ENCODE measurements around the gene DTX1. TPM values are rescaled to one million over a fixed set of nuclear protein-coding genes. Genes with fewer than 3 reads are reported as not detected.
A peak's percentile ranks its signal among the peaks of the same experiment; 100 is the strongest.

Gene DTX1
- 0.16 TPM in 1 of 2 replicates, not detected in the other for total RNA-seq (ENCODE audit: low replicate concordance)

- no peak for TF ChIP-seq CTCF (IDR thresholded peaks at IDR 0.05; ENCODE audit: insufficient read depth, low read length)
- DNase-seq (ENCODE audit: low read depth): no peak
- H3K4me3 ChIP-seq (ENCODE audit: low read depth, low read length): peak within 1 kb of the TSS; percentile 51
Measured at GRCh38 chr12:113056631-113057488, at the start of gene DTX1. TSS of gene DTX1 (plus strand) at chr12:113056730. CDS start at chr12:113058193, 1,463 bp downstream.

GRCh38 chr12:113007166-113007565 lies 49.4 kb upstream of the DTX1 start:
- TF ChIP-seq CTCF (IDR thresholded peaks at IDR 0.05; ENCODE audit: insufficient read depth, low read length): no peak
- peak; percentile 66 for DNase-seq (ENCODE audit: low read depth)
- no peak overlapping the region for H3K4me3 ChIP-seq (ENCODE audit: low read depth, low read length)

- no peak for DNase-seq (ENCODE audit: low read depth)
- no peak overlapping the region for H3K4me3 ChIP-seq (ENCODE audit: low read depth, low read length)
Measured at GRCh38 chr12:113010701-113011100, 45.8 kb upstream of the DTX1 start.

GRCh38 chr12:113014565-113014964 lies 42.0 kb upstream of the DTX1 start:
- no peak for TF ChIP-seq CTCF (IDR thresholded peaks at IDR 0.05; ENCODE audit: insufficient read depth, low read length)
- no peak overlapping the region for H3K4me3 ChIP-seq (ENCODE audit: low read depth, low read length)
- DNase-seq (ENCODE audit: low read depth): no peak

More at GRCh38 chr12:113010701-113011100, 45.8 kb upstream of the DTX1 start:
- TF ChIP-seq CTCF (IDR thresholded peaks at IDR 0.05; ENCODE audit: insufficient read depth, low read length): no peak

GRCh38 chr12:113016796-113017195 lies 39.7 kb upstream of the DTX1 start:
- no peak overlapping the region for H3K4me3 ChIP-seq (ENCODE audit: low read depth, low read length)
- no peak for DNase-seq (ENCODE audit: low read depth)
- no peak for TF ChIP-seq CTCF (IDR thresholded peaks at IDR 0.05; ENCODE audit: insufficient read depth, low read length)

- DNase-seq (ENCODE audit: low read depth): peak; percentile 51
- no peak for TF ChIP-seq CTCF (IDR thresholded peaks at IDR 0.05; ENCODE audit: insufficient read depth, low read length)
- no peak overlapping the region for H3K4me3 ChIP-seq (ENCODE audit: low read depth, low read length)
Measured at GRCh38 chr12:113019025-113019424, 37.5 kb upstream of the DTX1 start.
